Tibial nerve (tissue), 3 donors: ENCODE measurements around the gene CNOT6.

Experiments
- CTCF ChIP-seq, 5 experiments: fragments of 200-600 bp in 3 of 5; fragments of 450-650 bp in 2 of 5; sonication (generic) in 3 of 5; IDR thresholded peaks; one replicate each; pipeline ENCODE4 v1.5.1; 2016 to 2019; ENCODE audit warnings: antibody characterized with exemption in 5 of 5, mild to moderate bottlenecking in 3 of 5, moderate library complexity in 2 of 5
- POLR2A ChIP-seq, 2 donors: fragments of 450-650 bp; IDR thresholded peaks; one replicate each; pipeline ENCODE4 v1.6.1; 2017; ENCODE audit warnings: antibody characterized with exemption in 2 of 2, mild to moderate bottlenecking in 2 of 2, moderate library complexity in 2 of 2

GRCh38 chr5:180568914-180569313 is 74.7 kb downstream of the CNOT6 start:
- TF ChIP-seq CTCF (IDR thresholded peaks at IDR 0.05) (no peak), POLR2A (IDR thresholded peaks at IDR 0.05) (no peak)
